Panc1 (cell line): Measurements from ENCODE around the gene ATP13A1. TPM values are rescaled to one million over a fixed set of nuclear protein-coding genes. Genes with fewer than 3 reads are reported as not detected.

Experiments used
- ATAC-seq: fragments of 200-7000 bp; cut with Tn5 transposase; 2 replicates; pipeline ENCODE4 v1.9.1; 2020; ENCODE audit warnings: mild to moderate bottlenecking, moderate library complexity
- BruUV-seq: library from RNA; stranded (reverse); fragments of 400-500 nt; replicated peaks from 2 replicates; lab custom pipeline; 2021; lab: Mats Ljungman, UMichigan
- CTCF ChIA-PET: fragments of 300-600 bp; sonication (Branson Sonifier 250); formaldehyde crosslinking; loops from one replicate; lab custom pipeline; 2022; ENCODE audit warnings: antibody characterized with exemption; lab: Charles Lee
- POLR2A ChIA-PET: fragments of 300-600 bp; sonication (Branson Sonifier 250); formaldehyde crosslinking; loops from one replicate; lab custom pipeline; 2022; ENCODE audit warnings: antibody characterized with exemption; lab: Charles Lee
- DNase-seq: peaks from one replicate; pipeline ENCODE4 v3.0.0-alpha.2; 2010; ENCODE audit warnings: low read depth, low spot score
- H3K27ac ChIP-seq: 2 replicates; pipeline ENCODE4 v1.5.1; 2011; ENCODE audit warnings: mild to moderate bottlenecking, low read length, inconsistent platforms
- H3K27me3 ChIP-seq: fragments of 200-500 bp; sonication (Bioruptor generic); 2 replicates; pipeline ENCODE4 v1.6.0; 2014; ENCODE audit warnings: low read length, inconsistent platforms; ENCODE audit not compliant: control insufficient read depth, insufficient read depth
- H3K36me3 ChIP-seq: fragments of 200-500 bp; sonication (Bioruptor generic); 2 replicates; pipeline ENCODE4 v1.5.1; 2014; ENCODE audit warnings: inconsistent platforms, mild to moderate bottlenecking, low read length, moderate library complexity; ENCODE audit not compliant: control insufficient read depth, insufficient read depth
- H3K4me1 ChIP-seq: 2 replicates; pipeline ENCODE4 v1.5.1; 2011; ENCODE audit warnings: inconsistent platforms, mild to moderate bottlenecking, low read length, moderate library complexity; ENCODE audit not compliant: control insufficient read depth, insufficient read depth
- H3K4me3 ChIP-seq, 2 experiments: 2 replicates each; pipeline ENCODE4 v1.5.1; 2011 to 2012; ENCODE audit warnings: low read depth in 2 of 2, low read length in 2 of 2, mild to moderate bottlenecking in 2 of 2, inconsistent platforms in 1 of 2, moderate library complexity in 1 of 2
- H3K9me3 ChIP-seq: fragments of 200-500 bp; sonication (Bioruptor generic); 2 replicates; pipeline ENCODE4 v1.5.1; 2014; ENCODE audit warnings: low read depth, mild to moderate bottlenecking, inconsistent platforms, low read length, moderate library complexity; ENCODE audit not compliant: control insufficient read depth, insufficient read depth
- CTCF ChIP-seq: fragments of 450-650 bp; IDR thresholded peaks from 2 replicates; pipeline ENCODE4 v1.5.1; 2017; ENCODE audit warnings: mild to moderate bottlenecking
- POLR2AphosphoS5 ChIP-seq: IDR thresholded peaks from 2 replicates; pipeline ENCODE4 v1.6.1; 2012; ENCODE audit warnings: mild to moderate bottlenecking, low read depth, low read length, moderate library complexity
- REST ChIP-seq, 2 experiments: IDR thresholded peaks; 2 replicates each; pipeline ENCODE4 v1.6.1; 2011 to 2012; ENCODE audit warnings: low read depth in 2 of 2, control low read depth in 1 of 2, low read length in 1 of 2, mild to moderate bottlenecking in 1 of 2, moderate library complexity in 1 of 2; ENCODE audit not compliant: insufficient read depth in 1 of 2
- SIN3A ChIP-seq: IDR thresholded peaks from 2 replicates; pipeline ENCODE4 v1.6.1; 2012; ENCODE audit warnings: low read depth, mild to moderate bottlenecking, low read length, moderate library complexity, borderline replicate concordance; ENCODE audit not compliant: insufficient read depth
- TCF7L2 ChIP-seq: IDR thresholded peaks from 2 replicates; pipeline ENCODE4 v1.6.1; 2011; ENCODE audit warnings: mild to moderate bottlenecking, low read depth, low read length, inconsistent platforms
- in situ Hi-C: cut with HindIII; loops from 2 replicates; pipeline ENCODE4 v1.10.0; 2016; ENCODE audit warnings: low sequenced_read_pairs, low pct_unique_long_range_greater_than_20kb
- intact Hi-C: fragments of 100-400 bp; cut with micrococcal nuclease; formaldehyde crosslinking; loops from one replicate; pipeline ENCODE4 v1.10.0; 2022; ENCODE audit not compliant: unreplicated experiment
- total RNA-seq: library from RNA; stranded (reverse); gene quantifications from one replicate; pipeline ENCODE4 v1.2.1, GENCODE V29; 2021; ENCODE audit not compliant: unreplicated experiment

Gene ATP13A1
- total RNA-seq, 1 experiment from 2014 or later: 62.3 TPM

DNA sequence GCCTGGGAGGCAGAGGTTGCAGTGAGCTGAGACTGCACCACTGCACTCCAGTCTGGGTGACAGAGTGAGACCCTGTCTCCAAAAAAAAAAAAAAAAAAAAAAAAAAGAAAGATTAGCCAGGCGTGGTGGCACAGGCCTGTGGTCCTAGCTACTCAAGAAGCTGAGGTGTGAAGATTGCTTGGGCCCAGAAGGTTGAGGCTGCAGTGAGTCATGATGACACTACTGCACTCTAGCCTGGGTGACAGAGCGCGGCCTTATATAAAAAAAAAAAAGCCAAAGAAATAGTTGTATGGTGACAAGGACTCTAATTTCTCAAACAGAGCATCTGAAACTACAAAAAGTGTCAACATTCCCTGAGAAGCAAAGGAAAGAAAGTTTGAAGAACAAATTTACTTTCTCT is 48.4 kb downstream of the ATP13A1 start:
- no peaks in the 10 kb centered on the region for H3K27me3 ChIP-seq
- in situ Hi-C loops: no loop called here
- ChIA-PET CTCF (no interaction called here), POLR2A (no interaction called here)
- TF ChIP-seq TCF7L2: no peak
- TF ChIP-seq POLR2AphosphoS5: no peak
- TF ChIP-seq CTCF: no peak
- no peak for TF ChIP-seq REST (IDR thresholded peaks at IDR 0.05; ENCODE audit: insufficient read depth in 1 of 2, low read depth in 2 of 2, low read length in 1 of 2)
- no peak for TF ChIP-seq SIN3A
- peaks cover 14% of the 10 kb centered on the region for H3K4me1 ChIP-seq
- H3K27ac ChIP-seq: no peak overlapping the region
- intact Hi-C loops: no loop called here
- H3K9me3 ChIP-seq: no peaks in the 10 kb centered on the region
- no TSS peak for BruUV-seq
- ATAC-seq: no peak
- peak; percentile 17 for DNase-seq
- H3K4me3 ChIP-seq: no peak overlapping the region
- H3K36me3 ChIP-seq: no peaks in the 10 kb centered on the region

GRCh38 chr19:19613506-19613905 is 50.0 kb downstream of the ATP13A1 start:
- ATAC-seq: no peak
- H3K9me3 ChIP-seq: no peaks in the 10 kb centered on the region
- CTCF ChIA-PET: no interaction called here
- H3K27ac ChIP-seq: no peak overlapping the region
- H3K27me3 ChIP-seq: no peaks in the 10 kb centered on the region
- intact Hi-C loops: no loop called here
- H3K4me3 ChIP-seq: no peak overlapping the region
- TF ChIP-seq TCF7L2 (no peak), POLR2AphosphoS5 (no peak)
- H3K36me3 ChIP-seq: no peaks in the 10 kb centered on the region
- DNase-seq: no peak
- H3K4me1 ChIP-seq: peaks cover 7% of the 10 kb centered on the region
- POLR2A ChIA-PET: no interaction called here
- in situ Hi-C loops: no loop called here
- BruUV-seq: no TSS peak

DNA sequence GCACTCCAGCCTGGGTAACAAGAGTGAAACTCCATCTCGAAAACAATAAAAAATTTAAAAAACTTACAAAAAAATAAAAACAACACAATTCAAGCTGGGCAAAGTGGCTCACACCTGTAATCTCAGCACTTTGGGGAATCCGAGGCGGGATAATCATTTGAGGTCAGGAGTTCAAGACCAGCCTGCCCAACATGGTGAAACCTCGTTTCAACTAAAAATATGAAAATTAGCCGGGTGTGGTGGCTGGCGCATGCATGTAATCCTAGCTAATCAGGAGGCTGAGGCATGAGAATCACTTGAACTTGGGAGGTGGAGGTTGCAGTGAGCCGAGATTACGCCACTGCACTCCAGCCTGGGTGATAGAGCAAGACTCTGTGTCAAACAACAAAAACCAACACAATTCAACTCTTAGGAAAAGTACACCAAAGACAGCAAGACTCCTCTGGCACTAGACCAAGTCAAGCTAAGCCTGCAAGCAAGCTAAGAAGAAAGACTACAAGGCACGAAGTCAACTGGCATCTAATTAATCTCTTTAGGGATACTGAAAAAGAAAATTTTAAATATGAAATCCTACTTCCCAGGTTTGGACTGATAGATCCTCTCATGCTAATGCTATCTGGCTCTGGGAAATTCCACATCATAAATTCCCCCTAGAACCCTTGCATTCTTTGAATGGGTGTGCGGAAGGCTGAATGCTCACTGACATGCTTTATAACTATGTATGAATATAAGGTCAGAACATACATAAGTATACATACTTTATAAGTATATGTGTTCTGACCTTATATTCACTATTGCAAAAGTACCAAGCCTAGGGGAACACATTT is 52.9 kb downstream of the ATP13A1 start:
- intact Hi-C loops: no loop called here

More for the DNA sequence above, 52.9 kb downstream of the ATP13A1 start:
- H3K27ac ChIP-seq: no peak overlapping the region
- no peak overlapping the region for H3K4me3 ChIP-seq
- H3K27me3 ChIP-seq: no peaks in the 10 kb centered on the region
- TF ChIP-seq REST (IDR thresholded peaks at IDR 0.05; ENCODE audit: insufficient read depth in 1 of 2, low read depth in 2 of 2, low read length in 1 of 2): no peak
- TF ChIP-seq SIN3A: no peak
- no peak for TF ChIP-seq CTCF
- no peak for TF ChIP-seq TCF7L2
- no peak for TF ChIP-seq POLR2AphosphoS5
- H3K9me3 ChIP-seq: no peaks in the 10 kb centered on the region
- CTCF ChIA-PET: no interaction called here
- peaks cover 12% of the 10 kb centered on the region for H3K4me1 ChIP-seq
- in situ Hi-C loops: no loop called here
- ATAC-seq (no peak), DNase-seq (no peak)
- no TSS peak for BruUV-seq
- no peaks in the 10 kb centered on the region for H3K36me3 ChIP-seq
- POLR2A ChIA-PET: interaction anchor here (0.6 kb wide), 1 partner anchor 9 kb away, joined by 7 read pairs; no protein-coding TSS in a partner anchor
